CD4-positive, alpha-beta T cell treated with Interleukin-17A for 1 hour (primary cell): ENCODE data around the gene FCRLA.

Experiments used
- DNase-seq: peaks from one replicate; pipeline ENCODE4 v3.0.0-alpha.2; 2020

The FCRLA gene

GRCh38 chr1:161735837-161736236 lies 28.8 kb downstream of the FCRLA start:
- DNase-seq: no peak

- DNase-seq: no peak
Observed at GRCh38 chr1:161736335-161736969, 29.4 kb downstream of the FCRLA start.

- no peak for DNase-seq
Observed at GRCh38 chr1:161737625-161738024, 30.6 kb downstream of the FCRLA start.

GRCh38 chr1:161738627-161739287 lies 31.7 kb downstream of the FCRLA start:
- peak; percentile 71 for DNase-seq

GRCh38 chr1:161739865-161740566 lies 33.0 kb downstream of the FCRLA start:
- DNase-seq: no peak

- no peak for DNase-seq
Observed at GRCh38 chr1:161740921-161741320, 33.9 kb downstream of the FCRLA start.

GRCh38 chr1:161743231-161743630 lies 36.2 kb downstream of the FCRLA start:
- no peak for DNase-seq

GRCh38 chr1:161747801-161748200 lies 40.8 kb downstream of the FCRLA start:
- no peak for DNase-seq

- DNase-seq: peak; percentile 92
Observed at GRCh38 chr1:161749509-161750407, 42.7 kb downstream of the FCRLA start, which contains the start of gene DUSP12. Gene DUSP12 (plus strand): TSS chr1:161749786. CDS start chr1:161749802, 16 bp downstream.

- peak; percentile 75 for DNase-seq
Observed at GRCh38 chr1:161763522-161764098, 56.6 kb downstream of the FCRLA start.
